HG02588 (cell line): Measurements from ENCODE around the gene PRLH.
"Not testable (repeated sequence)": the region's sequence is repeated elsewhere in the genome, so short reads cannot be mapped to it uniquely, and the experiment has no call there.

ENCODE experiments used
- ATAC-seq: cut with Tn5 transposase; IDR thresholded peaks from one replicate; pipeline ENCODE4 v1.9.1; 2021; ENCODE audit warnings: mild to moderate bottlenecking, moderate library complexity; ENCODE audit not compliant: unreplicated experiment

PRLH gene

DNA sequence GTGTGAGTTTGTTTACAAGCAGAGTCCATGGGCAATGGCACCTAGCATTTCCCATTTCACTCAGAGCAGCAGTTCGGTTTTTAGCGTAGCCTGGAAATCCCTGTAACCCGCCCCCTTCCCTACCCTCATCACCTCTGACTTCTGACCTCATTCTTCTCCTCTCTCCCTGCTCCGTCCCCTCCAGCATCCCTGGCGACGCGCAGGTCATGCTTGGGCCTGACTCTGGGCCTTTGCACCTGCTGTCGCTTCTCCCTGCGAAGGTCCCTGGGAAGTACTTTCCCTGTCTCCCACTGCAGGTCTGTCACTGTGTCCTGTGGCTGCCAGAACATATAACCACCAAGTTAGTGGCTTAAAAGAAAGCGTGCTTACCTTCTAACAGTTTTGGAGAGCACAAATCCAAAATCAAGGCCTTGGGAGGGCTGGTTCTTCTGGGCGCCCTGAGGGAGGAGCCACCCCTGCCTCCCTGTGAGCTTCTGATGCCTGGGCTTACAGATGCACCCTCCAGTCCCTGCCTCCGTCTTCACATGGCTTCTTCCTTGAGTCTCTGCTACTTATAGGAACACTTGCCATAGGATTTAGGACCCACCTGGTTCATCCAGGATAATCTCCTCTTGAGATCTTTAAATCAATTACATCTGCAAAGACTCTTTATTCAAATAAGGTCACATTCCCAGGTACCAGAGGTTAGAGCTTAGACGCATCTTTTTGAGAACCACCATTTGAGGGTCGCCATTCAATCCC lies 32.3 kb downstream of the PRLH start:
- ATAC-seq = no peak

GRCh38 chr2:237599465-237600110 lies 33.2 kb downstream of the PRLH start:
- no peak for ATAC-seq

DNA sequence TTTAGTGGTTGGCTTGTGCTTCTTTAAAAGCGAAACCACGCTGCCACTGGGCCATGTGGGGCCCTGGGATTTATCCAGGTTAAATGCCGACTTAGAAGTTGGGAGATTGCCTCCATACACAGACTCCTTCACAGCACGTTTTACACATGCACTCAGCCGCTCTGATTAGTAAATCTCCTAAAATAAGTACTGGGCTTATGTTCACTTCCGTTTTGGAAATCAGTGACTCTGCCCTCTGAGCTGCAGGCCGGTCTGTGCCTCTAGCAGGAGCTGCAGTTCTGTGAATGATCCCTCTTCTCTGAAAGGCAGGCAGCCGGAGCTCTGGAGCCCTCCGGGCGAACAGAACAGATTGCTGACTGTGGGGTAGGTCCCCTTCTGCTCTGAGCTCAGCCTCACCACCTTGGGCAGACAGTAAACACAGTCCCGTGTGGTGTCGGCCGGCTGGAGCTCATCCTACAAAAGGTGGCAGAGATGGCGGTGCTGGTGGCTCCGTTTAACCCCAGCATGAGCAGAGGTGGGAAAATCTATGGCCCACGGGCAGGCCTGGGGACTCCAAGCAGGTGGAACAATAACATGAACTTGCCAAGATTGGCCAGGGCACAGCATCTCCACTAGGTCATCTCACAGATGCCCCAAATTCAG lies 34.0 kb downstream of the PRLH start:
- no peak for ATAC-seq

GRCh38 chr2:237601453-237602116 lies 35.2 kb downstream of the PRLH start:
- ATAC-seq = no peak

- no peak for ATAC-seq
Measured at GRCh38 chr2:237602409-237602808, 36.0 kb downstream of the PRLH start.

- no peak for ATAC-seq
Measured at GRCh38 chr2:237603049-237603717, 36.8 kb downstream of the PRLH start.

- no peak for ATAC-seq
Measured at GRCh38 chr2:237603718-237604362, 37.5 kb downstream of the PRLH start.

GRCh38 chr2:237604391-237604790 lies 38.0 kb downstream of the PRLH start:
- ATAC-seq = no peak

DNA sequence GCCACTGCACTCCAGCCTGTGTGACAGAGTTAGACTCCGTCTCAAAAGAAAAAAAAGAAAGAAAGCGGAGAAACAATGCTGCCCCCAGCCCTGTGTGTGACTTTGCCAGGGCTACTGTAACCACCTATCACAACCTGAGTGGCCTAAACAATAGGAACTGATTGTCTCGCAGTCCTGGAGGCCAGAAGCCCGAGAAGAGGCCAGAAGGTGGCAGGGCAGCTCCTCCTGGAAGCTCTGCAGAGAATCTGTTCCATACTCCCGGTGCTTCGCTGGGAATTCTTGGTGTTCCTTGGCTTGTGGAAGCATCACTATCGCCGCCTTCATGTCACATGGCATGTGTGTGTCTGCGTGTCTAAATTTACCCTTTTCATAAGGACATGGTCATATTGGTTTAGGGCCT lies 38.6 kb downstream of the PRLH start:
- no peak for ATAC-seq

GRCh38 chr2:237606522-237606921 lies 40.1 kb downstream of the PRLH start:
- not testable (repeated sequence) for ATAC-seq

DNA sequence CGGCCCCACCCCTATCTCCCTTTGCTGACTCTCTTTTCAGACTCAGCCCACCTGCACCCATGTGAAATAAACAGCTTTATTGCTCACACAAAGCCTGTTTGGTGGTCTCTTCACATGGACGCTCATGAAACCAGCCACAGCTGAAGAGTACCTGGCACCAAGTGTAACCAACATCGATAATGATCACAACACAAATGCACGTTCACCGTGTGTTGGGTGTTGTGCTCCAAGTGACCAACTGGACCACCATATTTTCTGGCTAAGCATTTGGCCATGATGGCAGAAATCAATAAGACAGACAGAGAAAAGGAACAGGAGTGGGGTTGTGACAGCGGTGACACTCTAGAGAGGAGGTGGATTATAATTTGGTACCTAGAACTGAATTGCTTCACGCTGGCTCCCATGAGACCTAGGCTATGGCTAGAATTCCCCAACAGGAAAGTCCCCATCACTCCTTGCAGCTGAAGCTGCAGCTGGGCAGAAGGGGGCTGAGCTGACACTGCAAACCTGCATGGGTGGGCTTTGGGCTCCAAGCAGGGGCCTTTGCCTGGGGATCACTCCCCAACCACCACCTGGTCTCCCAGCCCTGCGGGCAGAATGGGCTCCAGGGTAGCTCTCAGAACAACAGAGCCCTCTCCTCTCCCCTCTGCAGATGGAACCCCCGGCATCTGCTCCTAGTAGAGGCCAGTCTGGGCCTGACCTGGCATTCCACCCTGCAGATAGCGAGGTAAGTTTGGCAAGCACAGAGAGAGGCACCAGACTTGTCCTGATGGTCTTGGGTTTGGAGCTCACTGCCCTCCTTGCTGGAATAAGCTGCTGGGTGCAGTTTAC lies 46.4 kb downstream of the PRLH start:
- ATAC-seq = no peak

DNA sequence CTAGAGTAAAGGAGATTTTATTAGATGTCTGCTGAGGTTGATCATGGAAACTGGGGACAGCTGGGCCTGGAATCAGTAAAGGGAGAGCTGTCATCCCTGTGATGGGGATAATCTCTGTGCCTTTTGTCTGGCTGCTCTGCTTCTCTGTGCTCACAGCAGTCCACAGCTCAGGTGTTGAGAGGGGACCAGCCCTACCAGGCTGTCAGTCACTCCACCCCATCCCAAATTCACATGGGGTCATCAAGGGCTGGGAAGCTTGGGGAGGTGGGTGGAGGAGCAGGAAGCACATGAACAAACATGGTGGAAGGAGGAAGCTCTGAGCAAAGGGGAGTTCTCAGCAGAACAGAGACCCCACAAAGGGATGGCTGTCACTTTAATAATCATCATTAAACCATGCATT lies 47.3 kb downstream of the PRLH start:
- ATAC-seq = no peak

GRCh38 chr2:237614151-237614720 lies 47.9 kb downstream of the PRLH start:
- no peak for ATAC-seq

- no peak for ATAC-seq
Measured at GRCh38 chr2:237615631-237616249, 49.4 kb downstream of the PRLH start.

DNA sequence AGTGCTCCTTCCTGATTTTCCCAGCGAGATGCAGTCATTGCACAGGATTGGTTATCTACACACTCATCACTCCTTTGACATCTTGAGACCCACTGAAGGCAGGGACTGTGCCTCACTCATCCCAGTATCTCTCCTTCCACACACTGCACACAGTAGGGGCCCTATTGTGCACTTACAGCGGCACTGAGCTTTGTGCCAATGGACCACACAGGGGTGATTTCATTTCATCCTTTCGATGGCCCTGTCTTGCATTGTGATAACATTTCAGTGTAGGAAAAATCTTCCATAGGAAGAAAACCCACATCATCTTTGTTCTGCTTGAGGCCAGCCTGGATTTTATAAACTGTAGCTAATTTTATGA lies 50.0 kb downstream of the PRLH start:
- no peak for ATAC-seq
